ENCODE data around the gene LIMS1.
A peak's percentile ranks its signal among the peaks of the same experiment; 100 is the strongest.

The LIMS1 gene

DNA sequence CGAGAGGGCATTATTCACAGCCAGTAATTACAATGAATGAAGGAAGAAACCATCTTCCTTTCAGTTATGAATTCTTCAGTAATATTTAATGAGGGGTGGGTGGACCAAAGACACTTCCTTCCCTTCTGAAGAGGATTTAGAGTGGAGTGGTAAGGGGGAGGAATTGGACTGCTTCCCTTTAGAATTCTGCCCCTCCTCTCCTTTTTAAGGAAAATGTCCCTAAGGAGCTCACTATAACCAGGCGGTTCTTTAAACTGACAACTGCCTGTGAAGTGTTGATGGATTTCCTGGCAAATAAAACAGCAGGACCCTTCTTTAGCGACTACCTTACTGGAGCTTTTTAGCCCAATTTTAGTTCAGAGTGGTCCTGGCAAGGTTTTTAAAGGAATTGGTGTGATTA lies 86.4 kb downstream of the LIMS1 start:
- Histone ChIP-seq H3K27me3 (replicated peaks; ENCODE audit: control insufficient read depth, insufficient read depth, low read length, poor library complexity, severe bottlenecking) (no peaks in the 10 kb centered on the region), H3K36me3 (ENCODE audit: control insufficient read depth, insufficient read depth, low read length) (no peaks in the 10 kb centered on the region), H3K4me1 (ENCODE audit: control insufficient read depth, insufficient read depth, low read length, poor library complexity, severe bottlenecking) (peaks cover 60% of the 10 kb centered on the region), H3K4me3 (ENCODE audit: insufficient read depth, low read depth, low read length, poor library complexity, severe bottlenecking) (peak overlapping the region; percentile 41), H3K9me3 (ENCODE audit: control insufficient read depth, low read length) (no peaks in the 10 kb centered on the region), H3K27ac (ENCODE audit: insufficient read depth, low read length, poor library complexity, severe bottlenecking) (peak overlapping the region; percentile 75)
- no peak for DNase-seq

DNA sequence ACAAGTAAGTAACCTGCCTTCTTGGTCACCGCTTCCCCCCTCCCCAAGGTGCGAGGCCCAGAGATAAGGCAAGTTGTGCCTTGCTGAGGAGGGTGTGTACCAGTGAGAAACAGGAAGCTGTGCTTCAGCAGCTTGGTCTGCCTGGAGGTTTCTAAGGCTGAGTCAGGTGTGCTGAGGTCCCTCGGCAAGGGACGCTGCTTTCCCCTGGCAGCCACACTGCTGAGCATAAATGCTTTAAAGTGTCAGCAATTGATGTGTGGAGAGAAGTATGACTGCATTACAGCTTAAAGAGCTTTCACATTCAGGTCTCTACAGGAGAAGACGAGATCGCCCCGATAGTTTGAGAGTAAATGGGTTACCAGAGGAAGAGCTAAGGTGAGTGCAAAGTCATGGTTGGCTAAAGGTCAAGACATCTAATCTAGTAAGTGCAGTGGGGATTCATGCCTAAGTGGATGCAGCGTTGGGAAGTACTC lies 86.9 kb downstream of the LIMS1 start:
- DNase-seq = peak; percentile 57 to 76 (median 64)
- Histone ChIP-seq H3K27ac (ENCODE audit: insufficient read depth, low read length, poor library complexity, severe bottlenecking) (peak overlapping the region; percentile 75), H3K4me1 (ENCODE audit: control insufficient read depth, insufficient read depth, low read length, poor library complexity, severe bottlenecking) (peaks cover 56% of the 10 kb centered on the region), H3K9me3 (ENCODE audit: control insufficient read depth, low read length) (no peaks in the 10 kb centered on the region), H3K4me3 (ENCODE audit: insufficient read depth, low read depth, low read length, poor library complexity, severe bottlenecking) (peak overlapping the region; percentile 41), H3K27me3 (replicated peaks; ENCODE audit: control insufficient read depth, insufficient read depth, low read length, poor library complexity, severe bottlenecking) (no peaks in the 10 kb centered on the region), H3K36me3 (ENCODE audit: control insufficient read depth, insufficient read depth, low read length) (no peaks in the 10 kb centered on the region)

DNA sequence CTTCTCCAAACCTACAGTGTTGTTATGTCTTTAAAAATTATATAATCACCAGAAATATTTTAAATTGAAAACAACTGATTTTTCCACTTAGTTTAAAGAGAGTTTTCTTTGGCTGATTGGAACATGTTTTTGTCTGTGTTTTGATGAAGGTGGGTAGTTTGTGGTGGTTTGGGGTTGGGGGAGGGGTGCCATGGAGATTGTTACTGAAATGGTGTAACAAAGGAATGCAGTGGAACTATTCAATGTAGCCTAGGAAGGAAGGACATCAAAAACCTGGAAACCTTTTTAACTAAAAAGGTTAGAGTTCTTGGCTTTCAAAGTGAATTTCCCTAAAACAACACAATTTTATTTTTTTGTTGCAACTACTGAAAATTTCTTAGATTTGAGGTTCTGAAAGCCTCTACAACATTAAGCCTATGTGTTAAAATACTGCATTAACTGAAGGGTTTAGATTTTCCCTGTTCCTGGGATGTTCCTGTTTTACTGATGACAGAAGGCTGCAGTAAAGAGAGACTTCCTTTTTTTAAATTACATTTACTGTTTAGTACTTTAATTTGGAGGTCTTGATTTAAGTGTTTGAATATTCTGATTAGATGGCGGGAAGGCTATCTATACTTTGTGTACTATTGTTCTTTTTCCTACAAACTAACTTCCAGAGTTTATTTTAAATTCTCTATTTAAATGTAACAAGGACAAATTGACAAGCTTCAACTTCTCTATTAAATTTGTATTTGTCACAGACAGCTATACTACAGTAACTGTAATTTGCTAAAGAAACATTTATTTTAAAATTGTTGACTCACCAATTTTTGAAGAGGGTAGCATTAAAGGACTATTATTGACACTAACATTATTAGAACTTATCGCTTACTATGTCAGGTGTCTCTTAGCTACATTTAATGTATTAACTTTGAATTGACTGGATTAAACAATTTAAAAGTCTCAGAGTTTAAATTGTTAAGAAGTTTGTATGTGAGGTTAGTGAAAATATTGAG lies 87.7 kb downstream of the LIMS1 start:
- H3K36me3 ChIP-seq (ENCODE audit: control insufficient read depth, insufficient read depth, low read length) = no peaks in the 10 kb centered on the region
- peaks cover 47% of the 10 kb centered on the region for H3K4me1 ChIP-seq (ENCODE audit: control insufficient read depth, insufficient read depth, low read length, poor library complexity, severe bottlenecking)
- no peaks in the 10 kb centered on the region for H3K9me3 ChIP-seq (ENCODE audit: control insufficient read depth, low read length)
- DNase-seq = no peak
- H3K27ac ChIP-seq (ENCODE audit: insufficient read depth, low read length, poor library complexity, severe bottlenecking) = peak overlapping the region; percentile 75
- H3K4me3 ChIP-seq (ENCODE audit: insufficient read depth, low read depth, low read length, poor library complexity, severe bottlenecking) = peak overlapping the region; percentile 41
- no peaks in the 10 kb centered on the region for H3K27me3 ChIP-seq (replicated peaks; ENCODE audit: control insufficient read depth, insufficient read depth, low read length, poor library complexity, severe bottlenecking)

DNA sequence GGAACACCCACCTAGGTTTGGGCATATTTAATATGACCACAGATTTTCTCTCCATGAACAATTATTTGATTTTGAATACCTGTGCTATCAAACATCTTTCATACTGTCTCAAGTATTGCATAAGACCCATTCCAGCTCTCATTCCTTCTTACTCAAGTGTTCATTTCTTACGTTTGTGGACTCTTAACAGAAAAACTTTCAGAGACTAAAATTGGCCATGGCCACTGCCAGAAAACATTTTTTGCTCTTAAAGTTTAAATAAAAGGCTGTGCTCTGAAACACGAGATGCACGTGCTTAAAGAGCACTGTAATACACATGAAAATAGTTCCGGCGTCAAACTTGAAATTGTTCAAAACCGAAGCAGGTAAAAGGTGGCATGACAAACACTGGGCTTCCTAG lies 89.3 kb downstream of the LIMS1 start:
- Histone ChIP-seq H3K4me3 (ENCODE audit: insufficient read depth, low read depth, low read length, poor library complexity, severe bottlenecking) (peak overlapping the region; percentile 41), H3K4me1 (ENCODE audit: control insufficient read depth, insufficient read depth, low read length, poor library complexity, severe bottlenecking) (peaks cover 39% of the 10 kb centered on the region), H3K27ac (ENCODE audit: insufficient read depth, low read length, poor library complexity, severe bottlenecking) (peak overlapping the region; percentile 75)

DNA sequence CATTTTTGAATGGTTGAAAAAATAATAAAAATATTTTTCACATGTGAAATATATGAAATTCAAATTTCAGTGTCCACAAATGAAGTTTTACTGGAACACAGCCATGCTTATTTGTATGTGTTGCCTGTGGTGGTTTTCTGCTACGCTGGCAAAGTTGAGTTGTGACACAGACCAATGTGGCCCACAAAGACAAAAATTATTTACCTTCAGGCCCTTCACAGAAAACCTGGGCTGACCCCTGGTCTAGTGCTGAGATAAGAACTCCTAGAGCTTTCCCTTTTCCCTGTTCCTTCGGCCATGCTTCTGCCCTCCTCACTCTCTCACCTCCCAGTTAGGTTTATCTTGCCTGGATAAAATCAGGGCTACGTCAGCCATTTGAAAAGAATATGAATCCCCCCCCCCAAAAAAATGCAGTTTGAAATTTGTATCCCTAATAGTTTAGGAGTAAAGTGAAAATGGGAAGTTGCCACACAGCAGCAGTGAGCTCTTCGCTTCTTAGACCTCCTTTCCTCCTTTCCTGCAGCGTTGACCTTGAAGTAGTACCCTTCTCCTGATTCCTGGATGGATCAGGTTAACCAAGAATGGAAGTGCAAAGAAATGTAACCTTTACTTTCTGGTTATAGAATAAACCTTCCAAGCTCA lies 91.0 kb downstream of the LIMS1 start:
- Histone ChIP-seq H3K27me3 (replicated peaks; ENCODE audit: control insufficient read depth, insufficient read depth, low read length, poor library complexity, severe bottlenecking) (no peaks in the 10 kb centered on the region), H3K4me1 (ENCODE audit: control insufficient read depth, insufficient read depth, low read length, poor library complexity, severe bottlenecking) (peaks cover 34% of the 10 kb centered on the region), H3K27ac (ENCODE audit: insufficient read depth, low read length, poor library complexity, severe bottlenecking) (peak overlapping the region; percentile 53), H3K36me3 (ENCODE audit: control insufficient read depth, insufficient read depth, low read length) (no peaks in the 10 kb centered on the region), H3K9me3 (ENCODE audit: control insufficient read depth, low read length) (no peaks in the 10 kb centered on the region), H3K4me3 (ENCODE audit: insufficient read depth, low read depth, low read length, poor library complexity, severe bottlenecking) (peak overlapping the region; percentile 19)
- no peak for DNase-seq

More for the DNA sequence above, 89.3 kb downstream of the LIMS1 start:
- no peaks in the 10 kb centered on the region for H3K36me3 ChIP-seq (ENCODE audit: control insufficient read depth, insufficient read depth, low read length)
- no peak for DNase-seq
- no peaks in the 10 kb centered on the region for H3K27me3 ChIP-seq (replicated peaks; ENCODE audit: control insufficient read depth, insufficient read depth, low read length, poor library complexity, severe bottlenecking)
- no peaks in the 10 kb centered on the region for H3K9me3 ChIP-seq (ENCODE audit: control insufficient read depth, low read length)

DNA sequence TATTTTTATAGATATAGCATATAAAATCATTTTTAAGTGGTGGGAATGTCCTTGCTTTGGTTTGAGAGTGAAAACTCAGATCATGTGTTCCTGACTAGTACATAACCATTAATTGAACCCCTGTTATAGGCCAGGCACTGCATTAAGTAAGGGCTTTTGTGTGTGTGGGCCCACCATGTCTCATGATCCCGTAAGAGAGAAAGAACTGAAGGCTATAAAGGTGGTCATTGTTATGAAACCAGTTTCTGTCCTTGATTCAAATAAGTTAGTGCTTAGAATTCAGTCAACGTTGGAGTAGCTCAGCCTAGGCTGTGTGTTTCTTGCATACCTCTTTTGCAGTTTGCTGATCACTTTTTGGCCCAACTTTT lies 91.5 kb downstream of the LIMS1 start:
- H3K27me3 ChIP-seq (replicated peaks; ENCODE audit: control insufficient read depth, insufficient read depth, low read length, poor library complexity, severe bottlenecking) = no peaks in the 10 kb centered on the region
- H3K36me3 ChIP-seq (ENCODE audit: control insufficient read depth, insufficient read depth, low read length) = no peaks in the 10 kb centered on the region
- H3K9me3 ChIP-seq (ENCODE audit: control insufficient read depth, low read length) = no peaks in the 10 kb centered on the region
- peak overlapping the region; percentile 19 for H3K4me3 ChIP-seq (ENCODE audit: insufficient read depth, low read depth, low read length, poor library complexity, severe bottlenecking)
- H3K27ac ChIP-seq (ENCODE audit: insufficient read depth, low read length, poor library complexity, severe bottlenecking) = peak overlapping the region; percentile 53
- peaks cover 29% of the 10 kb centered on the region for H3K4me1 ChIP-seq (ENCODE audit: control insufficient read depth, insufficient read depth, low read length, poor library complexity, severe bottlenecking)
- DNase-seq = no peak

DNA sequence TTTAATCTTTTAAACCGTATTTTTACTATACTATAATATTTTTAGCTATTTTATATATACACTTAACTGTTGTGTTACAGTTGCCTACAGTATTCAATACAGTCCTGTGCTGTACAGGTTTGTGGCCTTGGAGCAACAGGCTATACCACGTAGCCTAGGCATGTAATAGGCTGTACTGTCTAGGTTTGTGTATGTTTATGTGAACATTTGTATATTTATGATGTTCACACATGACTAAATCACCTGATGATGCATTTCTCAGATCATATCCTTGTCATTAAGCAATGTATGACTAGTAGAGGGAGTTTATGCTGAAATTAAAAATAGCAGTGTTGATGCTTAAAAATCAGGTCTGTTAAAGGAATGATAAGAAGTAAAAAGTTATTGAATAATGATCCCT lies 92.7 kb downstream of the LIMS1 start:
- Histone ChIP-seq H3K27me3 (replicated peaks; ENCODE audit: control insufficient read depth, insufficient read depth, low read length, poor library complexity, severe bottlenecking) (no peaks in the 10 kb centered on the region), H3K4me3 (ENCODE audit: insufficient read depth, low read depth, low read length, poor library complexity, severe bottlenecking) (no peak overlapping the region), H3K9me3 (ENCODE audit: control insufficient read depth, low read length) (no peaks in the 10 kb centered on the region), H3K36me3 (ENCODE audit: control insufficient read depth, insufficient read depth, low read length) (no peaks in the 10 kb centered on the region), H3K4me1 (ENCODE audit: control insufficient read depth, insufficient read depth, low read length, poor library complexity, severe bottlenecking) (peaks cover 31% of the 10 kb centered on the region), H3K27ac (ENCODE audit: insufficient read depth, low read length, poor library complexity, severe bottlenecking) (peak overlapping the region; percentile 28)
- DNase-seq = no peak

DNA sequence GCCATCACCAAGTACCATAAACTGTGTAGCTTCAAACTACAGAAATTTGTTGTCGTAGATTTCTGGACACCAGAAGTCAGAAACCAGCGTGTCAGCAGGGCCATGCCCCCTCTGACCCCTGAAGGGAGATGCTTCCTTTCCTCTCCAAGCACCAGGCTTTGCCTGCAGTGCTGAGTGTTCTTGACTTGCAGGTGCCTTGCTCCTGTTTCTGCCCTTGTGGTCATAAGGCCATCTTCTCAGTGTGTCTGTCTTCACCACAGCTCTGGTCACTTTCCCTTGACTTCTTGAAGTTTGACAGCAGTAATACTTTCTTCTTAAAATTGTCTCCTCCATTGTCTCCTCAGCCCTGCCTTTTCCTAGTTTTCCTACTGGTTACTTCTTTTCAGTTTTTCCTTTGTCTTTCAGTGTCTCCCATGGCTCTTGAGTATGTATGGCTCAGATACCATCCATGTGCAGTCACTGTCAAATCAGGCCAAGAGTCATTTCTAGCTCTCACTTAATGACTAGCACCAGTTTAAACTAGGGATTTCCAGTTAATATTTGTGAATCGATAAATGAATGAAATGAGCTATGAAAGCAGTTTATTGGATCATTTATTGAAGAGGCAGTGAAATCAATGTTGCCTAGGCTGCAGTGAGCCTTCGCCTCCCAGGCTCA lies 93.8 kb downstream of the LIMS1 start:
- Histone ChIP-seq H3K36me3 (ENCODE audit: control insufficient read depth, insufficient read depth, low read length) (no peaks in the 10 kb centered on the region), H3K4me1 (ENCODE audit: control insufficient read depth, insufficient read depth, low read length, poor library complexity, severe bottlenecking) (peaks cover 36% of the 10 kb centered on the region), H3K4me3 (ENCODE audit: insufficient read depth, low read depth, low read length, poor library complexity, severe bottlenecking) (no peak overlapping the region), H3K9me3 (ENCODE audit: control insufficient read depth, low read length) (no peaks in the 10 kb centered on the region), H3K27ac (ENCODE audit: insufficient read depth, low read length, poor library complexity, severe bottlenecking) (no peak overlapping the region), H3K27me3 (replicated peaks; ENCODE audit: control insufficient read depth, insufficient read depth, low read length, poor library complexity, severe bottlenecking) (no peaks in the 10 kb centered on the region)
- DNase-seq = no peak

DNA sequence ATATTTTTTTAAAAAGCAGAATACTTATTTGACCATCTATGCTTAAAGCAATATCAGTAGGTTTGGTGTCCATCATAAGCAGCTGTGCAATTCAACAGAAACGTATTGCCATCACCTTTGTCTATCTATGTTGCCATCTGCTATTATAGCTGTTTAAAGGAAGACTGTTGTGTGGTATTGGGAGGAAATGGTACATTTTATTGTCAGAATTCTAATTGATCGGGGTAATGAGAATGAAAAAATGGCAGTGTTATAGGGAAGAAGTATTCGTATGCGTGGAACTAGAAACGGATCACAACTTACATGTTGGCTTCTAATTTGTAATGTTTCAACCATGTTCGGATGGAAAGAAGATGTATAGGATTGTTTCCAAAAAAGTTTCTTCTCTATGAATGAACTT lies 94.7 kb downstream of the LIMS1 start:
- no peak for DNase-seq
- Histone ChIP-seq H3K27ac (ENCODE audit: insufficient read depth, low read length, poor library complexity, severe bottlenecking) (peak overlapping the region; percentile 50), H3K4me1 (ENCODE audit: control insufficient read depth, insufficient read depth, low read length, poor library complexity, severe bottlenecking) (peaks cover 33% of the 10 kb centered on the region), H3K27me3 (replicated peaks; ENCODE audit: control insufficient read depth, insufficient read depth, low read length, poor library complexity, severe bottlenecking) (no peaks in the 10 kb centered on the region), H3K9me3 (ENCODE audit: control insufficient read depth, low read length) (no peaks in the 10 kb centered on the region), H3K4me3 (ENCODE audit: insufficient read depth, low read depth, low read length, poor library complexity, severe bottlenecking) (peak overlapping the region; percentile 20), H3K36me3 (ENCODE audit: control insufficient read depth, insufficient read depth, low read length) (no peaks in the 10 kb centered on the region)
